HEK293 (cell line): ENCODE measurements around the gene POM121L12.

Experiments used
- CTCF ChIA-PET: fragments of 350-600 bp; formaldehyde crosslinking; extraction: SDS; loops from one replicate; lab custom pipeline; 2021; ENCODE audit warnings: antibody characterized with exemption; lab: Yijun Ruan, JAX
- POLR2A ChIA-PET: fragments of 300-600 bp; formaldehyde crosslinking; extraction: SDS; loops from one replicate; lab custom pipeline; 2020; ENCODE audit warnings: antibody characterized with exemption, inconsistent platforms; lab: Yijun Ruan, JAX
- H3K27ac ChIP-seq: fragments of 200-500 bp; sonication (Bioruptor generic); 2 replicates; pipeline ENCODE4 v1.5.1; 2014; ENCODE audit warnings: low read depth, low read length, control low read depth, inconsistent platforms; ENCODE audit errors: extremely low read depth
- H3K36me3 ChIP-seq, 2 experiments: fragments of 200-500 bp in 1 of 2; sonication (Bioruptor generic) in 1 of 2; 1 replicate in 1 of 2; 2 replicates in 1 of 2; pipeline ENCODE4 v1.5.1; 2014 to 2017; ENCODE audit warnings: inconsistent platforms in 2 of 2, low read length in 2 of 2; ENCODE audit not compliant: control insufficient read depth in 2 of 2, insufficient read depth in 1 of 2
- H3K4me1 ChIP-seq: fragments of 200-500 bp; sonication (Bioruptor generic); 2 replicates; pipeline ENCODE4 v1.5.1; 2014; ENCODE audit warnings: mild to moderate bottlenecking, low read length, inconsistent platforms; ENCODE audit not compliant: control insufficient read depth, insufficient read depth
- H3K4me3 ChIP-seq: 2 replicates; pipeline ENCODE4 v1.5.1; 2011; ENCODE audit warnings: low read depth, mild to moderate bottlenecking, control low read depth, low read length, moderate library complexity
- H3K9me3 ChIP-seq: fragments of 200-500 bp; sonication (Bioruptor generic); 2 replicates; pipeline ENCODE4 v1.5.1; 2014; ENCODE audit warnings: low read depth, low read length, inconsistent platforms; ENCODE audit not compliant: control insufficient read depth, insufficient read depth
- EGR2 ChIP-seq: fragments of 450-650 bp; formaldehyde crosslinking; IDR thresholded peaks from 2 replicates; pipeline ENCODE4 v1.5.1; 2016; ENCODE audit warnings: low read depth, missing biosample characterization, missing genetic modification characterization
- SCRT2 ChIP-seq: fragments of 450-650 bp; formaldehyde crosslinking; IDR thresholded peaks from 2 replicates; pipeline ENCODE4 v1.5.1; 2016; ENCODE audit warnings: missing biosample characterization, missing genetic modification characterization
- WT1 ChIP-seq: fragments of 450-650 bp; formaldehyde crosslinking; IDR thresholded peaks from 2 replicates; pipeline ENCODE4 v1.5.1; 2016; ENCODE audit warnings: missing biosample characterization, missing genetic modification characterization
- ZBTB10 ChIP-seq: fragments of 450-650 bp; formaldehyde crosslinking; IDR thresholded peaks from 2 replicates; pipeline ENCODE4 v1.5.1; 2016; ENCODE audit warnings: missing biosample characterization, missing genetic modification characterization
- ZBTB48 ChIP-seq: fragments of 450-650 bp; formaldehyde crosslinking; IDR thresholded peaks from 2 replicates; pipeline ENCODE4 v1.5.1; 2016; ENCODE audit warnings: missing biosample characterization, missing genetic modification characterization
- ZFP41 ChIP-seq: fragments of 450-650 bp; formaldehyde crosslinking; IDR thresholded peaks from 2 replicates; pipeline ENCODE4 v1.5.1; 2016; ENCODE audit warnings: missing biosample characterization, missing genetic modification characterization, borderline replicate concordance
- ZNF10 ChIP-seq: fragments of 450-650 bp; formaldehyde crosslinking; IDR thresholded peaks from 2 replicates; pipeline ENCODE4 v1.5.1; 2017; ENCODE audit warnings: missing biosample characterization, missing genetic modification characterization
- ZNF221 ChIP-seq: fragments of 450-650 bp; formaldehyde crosslinking; IDR thresholded peaks from 2 replicates; pipeline ENCODE4 v1.5.1; 2017; ENCODE audit warnings: missing biosample characterization, missing genetic modification characterization, borderline replicate concordance
- ZNF530 ChIP-seq: fragments of 450-650 bp; formaldehyde crosslinking; IDR thresholded peaks from 2 replicates; pipeline ENCODE4 v1.5.1; 2016; ENCODE audit warnings: low read depth, missing biosample characterization, missing genetic modification characterization
- ZNF549 ChIP-seq: fragments of 450-650 bp; IDR thresholded peaks from 2 replicates; pipeline ENCODE4 v1.5.1; 2018; ENCODE audit warnings: missing biosample characterization, missing genetic modification characterization, mild to moderate bottlenecking, inconsistent platforms, moderate library complexity
- ZNF555 ChIP-seq: fragments of 450-650 bp; formaldehyde crosslinking; conservative IDR thresholded peaks from 2 replicates; pipeline ENCODE4 v1.5.1; 2017; ENCODE audit warnings: missing biosample characterization, mild to moderate bottlenecking, missing genetic modification characterization, inconsistent platforms
- ZNF561 ChIP-seq: fragments of 450-650 bp; IDR thresholded peaks from 2 replicates; pipeline ENCODE4 v1.5.1; 2018; ENCODE audit warnings: missing biosample characterization, missing genetic modification characterization, borderline replicate concordance
- ZNF585B ChIP-seq: fragments of 450-650 bp; formaldehyde crosslinking; IDR thresholded peaks from 2 replicates; pipeline ENCODE4 v1.5.1; 2016; ENCODE audit warnings: missing biosample characterization, missing genetic modification characterization
- ZNF610 ChIP-seq: fragments of 450-650 bp; formaldehyde crosslinking; IDR thresholded peaks from 2 replicates; pipeline ENCODE4 v1.5.1; 2016; ENCODE audit warnings: missing biosample characterization, missing genetic modification characterization, borderline replicate concordance
- ZNF623 ChIP-seq: fragments of 450-650 bp; formaldehyde crosslinking; IDR thresholded peaks from 2 replicates; pipeline ENCODE4 v1.5.1; 2016; ENCODE audit warnings: missing biosample characterization, missing genetic modification characterization
- ZNF792 ChIP-seq: fragments of 450-650 bp; formaldehyde crosslinking; IDR thresholded peaks from 2 replicates; pipeline ENCODE4 v1.5.1; 2016; ENCODE audit warnings: missing biosample characterization, missing genetic modification characterization
- ZNF830 ChIP-seq: fragments of 450-650 bp; IDR thresholded peaks from 2 replicates; pipeline ENCODE4 v1.5.0; 2018; ENCODE audit warnings: missing biosample characterization, missing genetic modification characterization, low read depth, mild to moderate bottlenecking, moderate library complexity

Gene POM121L12

GRCh38 chr7:53013925-53014324 lies 21.5 kb upstream of the POM121L12 start:
- TF ChIP-seq ZBTB48 (tag by site-specific recombination), result no peak
- TF ChIP-seq, all 188 proteins: peak for 0
- POLR2A ChIA-PET, result no interaction called here
- no peaks in the 10 kb centered on the region for H3K9me3 ChIP-seq
- CTCF ChIA-PET, result no interaction called here
- no peak overlapping the region for H3K27ac ChIP-seq
- H3K36me3 ChIP-seq, result no peaks in the 10 kb centered on the region
- H3K4me1 ChIP-seq, result no peaks in the 10 kb centered on the region
- no peak overlapping the region for H3K4me3 ChIP-seq

- ChIA-PET POLR2A (no interaction called here), CTCF (no interaction called here)
- H3K4me1 ChIP-seq, result no peaks in the 10 kb centered on the region
- H3K9me3 ChIP-seq, result no peaks in the 10 kb centered on the region
- TF ChIP-seq ZNF530 (tag by site-specific recombination) (no peak), ZNF10 (tag by site-specific recombination) (peak; percentile 59; the same call in 1 of the 2 replicates)
- TF ChIP-seq, all 188 proteins: peak for 1
- H3K27ac ChIP-seq, result no peak overlapping the region
- H3K4me3 ChIP-seq, result no peak overlapping the region
- H3K36me3 ChIP-seq, result no peaks in the 10 kb centered on the region
These were observed 20.0 kb upstream of the POM121L12 start for GRCh38 chr7:53015463-53015862.

- no peaks in the 10 kb centered on the region for H3K36me3 ChIP-seq
- H3K27ac ChIP-seq, result no peak overlapping the region
- POLR2A ChIA-PET, result no interaction called here
- H3K9me3 ChIP-seq, result no peaks in the 10 kb centered on the region
- H3K4me3 ChIP-seq, result no peak overlapping the region
- TF ChIP-seq ZBTB48 (tag by site-specific recombination) (no peak), ZNF561 (tag by site-specific recombination) (no peak), ZNF830 (tag by site-specific recombination) (no peak), ZNF221 (tag by site-specific recombination) (no peak), ZNF610 (tag by site-specific recombination) (no peak), ZNF792 (tag by site-specific recombination) (no peak), ZNF585B (tag by site-specific recombination) (no peak), ZBTB10 (tag by site-specific recombination) (no peak)
- H3K4me1 ChIP-seq, result no peaks in the 10 kb centered on the region
- CTCF ChIA-PET, result no interaction called here
These were observed 12.5 kb upstream of the POM121L12 start for GRCh38 chr7:53022893-53023292.

GRCh38 chr7:53048638-53049037 lies 13.2 kb downstream of the POM121L12 start:
- H3K36me3 ChIP-seq, result no peaks in the 10 kb centered on the region
- no peak overlapping the region for H3K27ac ChIP-seq
- H3K4me1 ChIP-seq, result no peaks in the 10 kb centered on the region
- ChIA-PET CTCF (no interaction called here), POLR2A (no interaction called here)
- no peak for TF ChIP-seq ZNF555 (tag by site-specific recombination)
- no peak for TF ChIP-seq EGR2 (tag by site-specific recombination)
- no peak for TF ChIP-seq WT1 (tag by site-specific recombination)
- no peak for TF ChIP-seq ZNF549 (tag by site-specific recombination)
- TF ChIP-seq ZFP41 (tag by site-specific recombination), result no peak
- no peak for TF ChIP-seq SCRT2 (tag by site-specific recombination)
- TF ChIP-seq ZNF623 (tag by site-specific recombination), result no peak
- no peaks in the 10 kb centered on the region for H3K9me3 ChIP-seq
- H3K4me3 ChIP-seq, result no peak overlapping the region
